Parathyroid adenoma (tissue), 2 donors: ENCODE data around the gene LRRC71.

Experiments
- H2AFZ ChIP-seq: fragments of 300-600 bp; sonication (generic); one replicate; pipeline ENCODE4 v1.7.0; 2017; ENCODE audit warnings: antibody characterized with exemption, mild to moderate bottlenecking
- H3K27ac ChIP-seq: fragments of 300-600 bp; sonication (generic); one replicate; pipeline ENCODE4 v1.7.0; 2017
- H3K27me3 ChIP-seq: fragments of 300-600 bp; sonication (generic); one replicate; pipeline ENCODE4 v1.7.0; 2017; ENCODE audit warnings: low read length; ENCODE audit not compliant: control insufficient read depth, insufficient read depth
- H3K36me3 ChIP-seq: fragments of 300-600 bp; sonication (generic); one replicate; pipeline ENCODE4 v1.7.0; 2017; ENCODE audit warnings: low read length; ENCODE audit not compliant: control insufficient read depth, insufficient read depth
- H3K4me1 ChIP-seq: fragments of 300-600 bp; sonication (generic); one replicate; pipeline ENCODE4 v1.7.0; 2017; ENCODE audit warnings: control low read depth
- H3K4me2 ChIP-seq: fragments of 300-600 bp; sonication (generic); one replicate; pipeline ENCODE4 v1.7.0; 2017; ENCODE audit warnings: low read length
- H3K4me3 ChIP-seq: fragments of 300-600 bp; sonication (generic); one replicate; pipeline ENCODE4 v1.7.0; 2017; ENCODE audit warnings: low read depth, low read length
- H3K79me2 ChIP-seq: fragments of 300-600 bp; sonication (generic); one replicate; pipeline ENCODE4 v1.7.0; 2017; ENCODE audit warnings: control low read depth
- H3K9ac ChIP-seq: fragments of 300-600 bp; sonication (generic); one replicate; pipeline ENCODE4 v1.7.0; 2017; ENCODE audit warnings: mild to moderate bottlenecking
- H3K9me3 ChIP-seq: fragments of 300-600 bp; sonication (generic); one replicate; pipeline ENCODE4 v1.7.0; 2017; ENCODE audit warnings: low read length; ENCODE audit not compliant: control insufficient read depth
- CTCF ChIP-seq: fragments of 300-600 bp; sonication (generic); IDR thresholded peaks from one replicate; pipeline ENCODE4 v1.7.0; 2017; ENCODE audit warnings: antibody characterized with exemption, mild to moderate bottlenecking
- donor health status: primary hyperparathyroidism.

The LRRC71 gene

DNA sequence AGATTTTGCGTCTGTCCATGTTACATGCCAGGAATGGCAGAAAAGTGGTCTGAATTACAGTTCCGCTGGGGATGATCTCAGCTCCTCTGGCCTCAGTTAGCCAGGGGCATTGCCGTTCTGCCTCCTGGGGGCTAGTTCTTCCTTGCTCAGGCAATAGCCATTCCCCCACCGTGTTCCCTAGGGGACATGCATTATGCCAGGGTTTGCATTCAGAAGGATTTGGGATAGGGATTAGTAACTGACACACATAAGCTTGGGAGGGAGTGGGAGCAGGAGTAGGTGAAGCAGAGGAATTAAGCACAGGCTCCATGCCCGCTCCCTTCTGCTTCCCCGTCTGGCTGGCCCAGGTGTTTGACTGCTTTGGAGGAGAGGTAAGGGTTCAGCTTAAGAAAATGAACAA lies 12.7 kb downstream of the LRRC71 start:
- no peak for TF ChIP-seq CTCF

GRCh38 chr1:156935505-156936128 lies 15.2 kb downstream of the LRRC71 start:
- Histone ChIP-seq H3K27ac (no peak overlapping the region), H2AFZ (no peak overlapping the region), H3K36me3 (no peaks in the 10 kb centered on the region), H3K4me3 (no peak overlapping the region), H3K9me3 (no peaks in the 10 kb centered on the region), H3K27me3 (no peaks in the 10 kb centered on the region), H3K9ac (no peak overlapping the region), H3K4me1 (no peaks in the 10 kb centered on the region), H3K79me2 (no peaks in the 10 kb centered on the region), H3K4me2 (no peak overlapping the region)
- no peak for TF ChIP-seq CTCF

More for the DNA sequence above, 12.7 kb downstream of the LRRC71 start:
- Histone ChIP-seq H3K4me3 (no peak overlapping the region), H3K9ac (no peak overlapping the region), H3K79me2 (no peaks in the 10 kb centered on the region), H3K36me3 (no peaks in the 10 kb centered on the region), H2AFZ (no peak overlapping the region), H3K27me3 (no peaks in the 10 kb centered on the region), H3K4me2 (no peak overlapping the region), H3K9me3 (no peaks in the 10 kb centered on the region), H3K4me1 (no peaks in the 10 kb centered on the region), H3K27ac (no peak overlapping the region)

DNA sequence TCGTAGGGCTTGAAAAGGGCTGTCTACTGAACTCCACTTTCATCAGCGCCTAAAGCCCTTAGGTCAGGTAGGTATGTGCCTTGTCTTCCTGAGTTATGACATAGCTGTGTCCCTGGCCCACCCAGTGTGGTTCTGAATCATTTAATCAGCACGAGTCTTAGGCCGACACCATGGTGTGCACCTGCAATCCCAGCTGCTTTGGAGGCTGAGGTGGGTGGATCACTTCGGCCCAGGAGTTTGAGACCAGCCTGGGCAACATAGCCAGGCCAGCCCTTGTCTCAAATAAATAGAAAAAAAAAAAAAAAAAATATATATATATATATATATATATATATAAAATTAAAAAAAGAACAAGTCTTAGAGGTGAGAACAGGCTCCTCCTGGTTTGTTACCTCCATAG lies 15.8 kb downstream of the LRRC71 start:
- Histone ChIP-seq H3K4me2 (no peak overlapping the region), H3K27ac (no peak overlapping the region), H3K4me1 (no peaks in the 10 kb centered on the region), H3K9me3 (no peaks in the 10 kb centered on the region), H3K27me3 (no peaks in the 10 kb centered on the region), H3K36me3 (no peaks in the 10 kb centered on the region), H2AFZ (no peak overlapping the region), H3K9ac (no peak overlapping the region), H3K79me2 (no peaks in the 10 kb centered on the region), H3K4me3 (no peak overlapping the region)
- no peak for TF ChIP-seq CTCF

GRCh38 chr1:156936721-156937220 lies 16.3 kb downstream of the LRRC71 start:
- no peak for TF ChIP-seq CTCF
- Histone ChIP-seq H3K9ac (no peak overlapping the region), H3K4me1 (no peaks in the 10 kb centered on the region), H3K4me2 (no peak overlapping the region), H3K27me3 (no peaks in the 10 kb centered on the region), H3K79me2 (no peaks in the 10 kb centered on the region), H3K9me3 (no peaks in the 10 kb centered on the region), H2AFZ (no peak overlapping the region), H3K36me3 (no peaks in the 10 kb centered on the region), H3K27ac (no peak overlapping the region), H3K4me3 (no peak overlapping the region)

DNA sequence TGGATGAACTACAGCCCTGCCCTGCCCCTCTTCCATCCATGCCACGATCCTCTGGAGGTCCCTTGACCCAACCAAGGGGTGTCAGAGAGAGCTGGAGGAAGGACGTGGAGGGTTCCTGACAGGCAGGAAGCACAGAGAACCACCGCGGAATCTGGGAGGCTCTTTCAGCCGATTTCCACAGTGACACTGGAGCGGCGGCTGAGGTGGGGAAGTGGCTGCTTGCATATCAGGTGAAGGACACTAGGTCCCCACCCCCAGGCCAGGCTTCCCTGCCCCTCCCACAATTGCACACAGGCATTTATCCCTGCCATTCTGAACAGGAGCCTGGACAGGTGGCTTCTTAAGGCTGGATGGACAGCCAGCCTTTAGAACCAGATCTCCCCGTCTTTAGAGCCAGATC lies 17.5 kb downstream of the LRRC71 start:
- H3K36me3 ChIP-seq: no peaks in the 10 kb centered on the region

More for the DNA sequence above, 17.5 kb downstream of the LRRC71 start:
- H3K9me3 ChIP-seq: no peaks in the 10 kb centered on the region
- no peak overlapping the region for H3K4me2 ChIP-seq
- H3K79me2 ChIP-seq: no peaks in the 10 kb centered on the region
- H3K4me3 ChIP-seq: no peak overlapping the region
- no peak for TF ChIP-seq CTCF
- H3K4me1 ChIP-seq: no peaks in the 10 kb centered on the region
- no peak overlapping the region for H3K9ac ChIP-seq
- no peaks in the 10 kb centered on the region for H3K27me3 ChIP-seq
- H3K27ac ChIP-seq: no peak overlapping the region
- H2AFZ ChIP-seq: no peak overlapping the region
